Measurements from ENCODE around the gene NR3C1. TPM values are rescaled to one million over a fixed set of nuclear protein-coding genes. Genes with fewer than 3 reads are reported as not detected.

NR3C1 gene
- total RNA-seq, 2 donors from 2014 or later: 56.5 to 58.1 TPM

GRCh38 chr5:143361438-143361837, 42.0 kb downstream of the NR3C1 start:
- Histone ChIP-seq H3K4me1 (ENCODE audit: control insufficient read depth in 1 of 2, low read depth in 2 of 2) (peaks cover 16 to 17% of the 10 kb centered on the region in 2 donors), H3K27ac (no peak overlapping the region), H3K9me3 (peaks cover 3% of the 10 kb centered on the region), H3K36me3 (no peaks in the 10 kb centered on the region), H3K27me3 (replicated peaks; ENCODE audit: insufficient read depth) (no peaks in the 10 kb centered on the region), H3K4me3 (no peak overlapping the region)
- TF ChIP-seq CTCF (IDR thresholded peaks at IDR 0.05): no peak
- ATAC-seq (ENCODE audit: insufficient number of reproducible peaks, low FRiP score, low read depth) (no peak), DNase-seq (ENCODE audit: low spot score) (no peak)

GRCh38 chr5:143360755-143361154, 42.7 kb downstream of the NR3C1 start:
- H3K9me3 ChIP-seq: peaks cover 3% of the 10 kb centered on the region
- H3K4me1 ChIP-seq (ENCODE audit: control insufficient read depth in 1 of 2, low read depth in 2 of 2): peaks cover 19 to 21% of the 10 kb centered on the region in 2 donors
- H3K27ac ChIP-seq: no peak overlapping the region
- DNase-seq (ENCODE audit: low spot score) (no peak), ATAC-seq (ENCODE audit: insufficient number of reproducible peaks, low FRiP score, low read depth) (no peak)
- no peak for TF ChIP-seq CTCF (IDR thresholded peaks at IDR 0.05)
- no peaks in the 10 kb centered on the region for H3K36me3 ChIP-seq
- H3K4me3 ChIP-seq: no peak overlapping the region
- H3K27me3 ChIP-seq (replicated peaks; ENCODE audit: insufficient read depth): no peaks in the 10 kb centered on the region

- ATAC-seq (ENCODE audit: insufficient number of reproducible peaks, low FRiP score, low read depth): no peak
- H3K9me3 ChIP-seq: peaks cover 3% of the 10 kb centered on the region
- no peaks in the 10 kb centered on the region for H3K36me3 ChIP-seq
- DNase-seq (ENCODE audit: low spot score): no peak
- peaks cover 27 to 29% of the 10 kb centered on the region in 2 donors for H3K4me1 ChIP-seq (ENCODE audit: control insufficient read depth in 1 of 2, low read depth in 2 of 2)
- H3K4me3 ChIP-seq: no peak overlapping the region
- no peak overlapping the region for H3K27ac ChIP-seq
- no peaks in the 10 kb centered on the region for H3K27me3 ChIP-seq (replicated peaks; ENCODE audit: insufficient read depth)
- TF ChIP-seq CTCF (IDR thresholded peaks at IDR 0.05): no peak
Measured at GRCh38 chr5:143359869-143360268, 43.6 kb downstream of the NR3C1 start.

GRCh38 chr5:143356855-143357583, 46.5 kb downstream of the NR3C1 start:
- no peaks in the 10 kb centered on the region for H3K27me3 ChIP-seq (replicated peaks; ENCODE audit: insufficient read depth)
- H3K9me3 ChIP-seq: no peaks in the 10 kb centered on the region
- no peak overlapping the region for H3K4me3 ChIP-seq
- DNase-seq (ENCODE audit: low spot score): no peak
- no peaks in the 10 kb centered on the region for H3K36me3 ChIP-seq
- H3K27ac ChIP-seq: no peak overlapping the region
- no peak for TF ChIP-seq CTCF (IDR thresholded peaks at IDR 0.05)
- no peak for ATAC-seq (ENCODE audit: insufficient number of reproducible peaks, low FRiP score, low read depth)
- peaks cover 27 to 54% of the 10 kb centered on the region in 2 donors for H3K4me1 ChIP-seq (ENCODE audit: control insufficient read depth in 1 of 2, low read depth in 2 of 2)

GRCh38 chr5:143355710-143356109, 47.8 kb downstream of the NR3C1 start:
- H3K4me3 ChIP-seq: no peak overlapping the region
- H3K27ac ChIP-seq: no peak overlapping the region
- ATAC-seq (ENCODE audit: insufficient number of reproducible peaks, low FRiP score, low read depth): no peak
- no peaks in the 10 kb centered on the region for H3K27me3 ChIP-seq (replicated peaks; ENCODE audit: insufficient read depth)
- TF ChIP-seq CTCF (IDR thresholded peaks at IDR 0.05): no peak
- H3K4me1 ChIP-seq (ENCODE audit: control insufficient read depth in 1 of 2, low read depth in 2 of 2): peaks cover 25 to 53% of the 10 kb centered on the region in 2 donors
- no peak for DNase-seq (ENCODE audit: low spot score)
- no peaks in the 10 kb centered on the region for H3K9me3 ChIP-seq
- H3K36me3 ChIP-seq: no peaks in the 10 kb centered on the region
